Caco-2 (cell line): ENCODE results near the gene TEAD3. TPM values are rescaled to one million over a fixed set of nuclear protein-coding genes. Genes with fewer than 3 reads are reported as not detected.

Experiments used
- BruUV-seq: library from RNA; stranded (reverse); fragments of 400-500 nt; replicated peaks from 2 replicates; lab custom pipeline; 2021; lab: Mats Ljungman, UMichigan
- CTCF ChIA-PET: fragments of 300-600 bp; sonication (Branson Sonifier 250); formaldehyde crosslinking; loops from one replicate; lab custom pipeline; 2022; ENCODE audit warnings: antibody characterized with exemption; lab: Charles Lee
- POLR2A ChIA-PET: fragments of 300-600 bp; sonication (Branson Sonifier 250); formaldehyde crosslinking; loops from one replicate; lab custom pipeline; 2022; ENCODE audit warnings: antibody characterized with exemption; lab: Charles Lee
- DNase-seq, 2 experiments: peaks; one replicate each; pipeline versions ENCODE4 v3.0.0 to v3.0.0-alpha.2; 2020 to 2022
- H3K27me3 ChIP-seq: replicated peaks from 2 replicates; pipeline ENCODE4 v1.6.0; 2011; ENCODE audit warnings: low read length; ENCODE audit not compliant: control insufficient read depth, insufficient read depth
- H3K36me3 ChIP-seq: 2 replicates; pipeline ENCODE4 v1.5.1; 2011; ENCODE audit warnings: low read length; ENCODE audit not compliant: control insufficient read depth, insufficient read depth
- H3K4me1 ChIP-seq: fragments of 250-450 bp; sonication (Bioruptor Pico); 2 replicates; pipeline ENCODE4 v1.5.1; 2020; ENCODE audit warnings: mild to moderate bottlenecking
- H3K4me3 ChIP-seq: 2 replicates; pipeline ENCODE4 v1.5.1; 2011; ENCODE audit warnings: low read depth, mild to moderate bottlenecking, control low read depth, low read length
- H3K9me3 ChIP-seq: fragments of 250-450 bp; sonication (Bioruptor Pico); 2 replicates; pipeline ENCODE4 v1.5.1; 2020; ENCODE audit warnings: mild to moderate bottlenecking, moderate library complexity
- H3K27ac Mint-ChIP-seq: one replicate; pipeline ENCODE4 v1.8.0; 2022; ENCODE audit warnings: mixed read lengths; ENCODE audit not compliant: unreplicated experiment
- H3K27me3 Mint-ChIP-seq: one replicate; pipeline ENCODE4 v1.8.0; 2022; ENCODE audit warnings: mixed read lengths; ENCODE audit not compliant: insufficient read depth, unreplicated experiment
- H3K36me3 Mint-ChIP-seq: one replicate; pipeline ENCODE4 v1.8.0; 2022; ENCODE audit warnings: mild to moderate bottlenecking, mixed read lengths; ENCODE audit not compliant: insufficient read depth, unreplicated experiment
- H3K4me1 Mint-ChIP-seq: one replicate; pipeline ENCODE4 v1.8.0; 2022; ENCODE audit warnings: low read depth, mixed read lengths; ENCODE audit not compliant: unreplicated experiment
- H3K4me3 Mint-ChIP-seq: one replicate; pipeline ENCODE4 v1.8.0; 2022; ENCODE audit warnings: mild to moderate bottlenecking, moderate library complexity, mixed read lengths; ENCODE audit not compliant: unreplicated experiment
- H3K9me3 Mint-ChIP-seq: one replicate; pipeline ENCODE4 v1.8.0; 2022; ENCODE audit warnings: mixed read lengths; ENCODE audit not compliant: unreplicated experiment
- CTCF ChIP-seq, 2 experiments: fragments of 200-600 bp in 1 of 2; IDR thresholded peaks; 1 replicate in 1 of 2; 2 replicates in 1 of 2; pipeline versions ENCODE4 v1.5.1 to v1.8.0; 2011 to 2022; ENCODE audit warnings: antibody characterized with exemption in 1 of 2, control low read depth in 1 of 2, inconsistent platforms in 1 of 2, low read depth in 1 of 2, low read length in 1 of 2, mild to moderate bottlenecking in 1 of 2, moderate library complexity in 1 of 2; ENCODE audit not compliant: insufficient read depth in 1 of 2, severe bottlenecking in 1 of 2, unreplicated experiment in 1 of 2
- intact Hi-C: fragments of 100-400 bp; cut with micrococcal nuclease; formaldehyde crosslinking; loops from one replicate; pipeline ENCODE4 v1.10.0; 2022; ENCODE audit not compliant: unreplicated experiment
- total RNA-seq: library from RNA; stranded (reverse); gene quantifications from 2 replicates; pipeline ENCODE4 v1.2.3, GENCODE V29; 2022

The TEAD3 gene
- total RNA-seq, 1 experiment from 2014 or later = 57.2 TPM

GRCh38 chr6:35485402-35485877 is 11.4 kb downstream of the TEAD3 start:
- H3K36me3 ChIP-seq = peaks cover 10% of the 10 kb centered on the region
- peak; percentile 70 to 79 for DNase-seq
- TF ChIP-seq CTCF (IDR thresholded peaks at IDR 0.05; ENCODE audit: insufficient read depth in 1 of 2, low read depth in 1 of 2, low read length in 1 of 2, severe bottlenecking in 1 of 2, unreplicated experiment in 1 of 2) = no peak

GRCh38 chr6:35484921-35485392 is 11.9 kb downstream of the TEAD3 start:
- peaks cover 63% of the 10 kb centered on the region for H3K36me3 Mint-ChIP-seq
- H3K9me3 Mint-ChIP-seq = no peaks in the 10 kb centered on the region
- CTCF ChIA-PET = no interaction called here
- Histone ChIP-seq H3K4me1 (peaks cover 47% of the 10 kb centered on the region), H3K4me3 (no peak overlapping the region), H3K36me3 (peaks cover 10% of the 10 kb centered on the region), H3K27me3 (no peaks in the 10 kb centered on the region), H3K9me3 (no peaks in the 10 kb centered on the region)
- no peak for DNase-seq
- TF ChIP-seq CTCF (IDR thresholded peaks at IDR 0.05; ENCODE audit: insufficient read depth in 1 of 2, low read depth in 1 of 2, low read length in 1 of 2, severe bottlenecking in 1 of 2, unreplicated experiment in 1 of 2) = no peak
- peaks cover 38% of the 10 kb centered on the region for H3K4me1 Mint-ChIP-seq
- no TSS peak for BruUV-seq
- peak overlapping the region; percentile 67 for H3K4me3 Mint-ChIP-seq
- POLR2A ChIA-PET = no interaction called here
- H3K27ac Mint-ChIP-seq = peak overlapping the region; percentile 98
- no peaks in the 10 kb centered on the region for H3K27me3 Mint-ChIP-seq
- intact Hi-C loops = no loop called here

More at GRCh38 chr6:35485402-35485877, 11.4 kb downstream of the TEAD3 start:
- Histone ChIP-seq H3K27me3 (no peaks in the 10 kb centered on the region), H3K9me3 (no peaks in the 10 kb centered on the region), H3K4me3 (peak overlapping the region; percentile 34), H3K4me1 (peaks cover 52% of the 10 kb centered on the region)
- no peaks in the 10 kb centered on the region for H3K9me3 Mint-ChIP-seq
- H3K4me3 Mint-ChIP-seq = peak overlapping the region; percentile 67
- peak overlapping the region; percentile 98 for H3K27ac Mint-ChIP-seq
- H3K36me3 Mint-ChIP-seq = peaks cover 58% of the 10 kb centered on the region
- ChIA-PET POLR2A (interaction anchor here (2.3 kb wide), 1 partner anchor 11 kb away, joined by 23 read pairs; the partner anchor contains the start of gene TEAD3), CTCF (no interaction called here)
- intact Hi-C loops = no loop called here
- H3K27me3 Mint-ChIP-seq = no peaks in the 10 kb centered on the region
- no TSS peak for BruUV-seq
- H3K4me1 Mint-ChIP-seq = peaks cover 41% of the 10 kb centered on the region

- intact Hi-C loops = no loop called here
- no peak overlapping the region for H3K4me3 Mint-ChIP-seq
- no peaks in the 10 kb centered on the region for H3K9me3 Mint-ChIP-seq
- no TSS peak for BruUV-seq
- no peaks in the 10 kb centered on the region for H3K9me3 ChIP-seq
- ChIA-PET POLR2A (no interaction called here), CTCF (no interaction called here)
- peaks cover 71% of the 10 kb centered on the region for H3K36me3 Mint-ChIP-seq
- H3K36me3 ChIP-seq = peaks cover 10% of the 10 kb centered on the region
- no peaks in the 10 kb centered on the region for H3K27me3 ChIP-seq
- H3K4me3 ChIP-seq = no peak overlapping the region
- DNase-seq = no peak
- H3K4me1 Mint-ChIP-seq = peaks cover 38% of the 10 kb centered on the region
- peak overlapping the region; percentile 98 for H3K27ac Mint-ChIP-seq
- H3K4me1 ChIP-seq = peaks cover 43% of the 10 kb centered on the region
- no peak for TF ChIP-seq CTCF (IDR thresholded peaks at IDR 0.05; ENCODE audit: insufficient read depth in 1 of 2, low read depth in 1 of 2, low read length in 1 of 2, severe bottlenecking in 1 of 2, unreplicated experiment in 1 of 2)
- H3K27me3 Mint-ChIP-seq = no peaks in the 10 kb centered on the region
Observed at GRCh38 chr6:35483893-35484645, 12.8 kb downstream of the TEAD3 start.
